IMR-90 (cell line): ENCODE measurements around the gene TBC1D22A. TPM values are rescaled to one million over a fixed set of nuclear protein-coding genes. Genes with fewer than 3 reads are reported as not detected.

ENCODE experiments used
- ATAC-seq: fragments of 200-7000 bp; cut with Tn5 transposase; 2 replicates; pipeline ENCODE4 v1.9.1; 2020; ENCODE audit warnings: low read depth, mild to moderate bottlenecking, moderate library complexity
- BruUV-seq: library from RNA; stranded (reverse); fragments of 400-500 nt; replicated peaks from 2 replicates; lab custom pipeline; 2021; lab: Mats Ljungman, UMichigan
- CTCF ChIA-PET: fragments of 300-600 bp; formaldehyde crosslinking; extraction: SDS; loops from one replicate; lab custom pipeline; 2021; ENCODE audit warnings: antibody characterized with exemption; lab: Yijun Ruan, JAX
- POLR2A ChIA-PET: fragments of 300-600 bp; sonication (Branson Sonifier 250); formaldehyde crosslinking; loops from one replicate; lab custom pipeline; 2022; ENCODE audit warnings: antibody characterized with exemption; ENCODE audit not compliant: unreplicated experiment; lab: Charles Lee
- DNase-seq: peaks from one replicate; pipeline ENCODE4 v3.0.0; 2013
- H2AFZ ChIP-seq: replicated peaks from 2 replicates; pipeline ENCODE3; 2013; ENCODE audit warnings: low read length, mild to moderate bottlenecking; ENCODE audit not compliant: poor library complexity
- H2AK5ac ChIP-seq: 2 replicates; pipeline ENCODE4 v1.6.1; 2013; ENCODE audit warnings: low read depth, low read length, inconsistent platforms
- H2AK9ac ChIP-seq: replicated peaks from 2 replicates; pipeline ENCODE3; 2013; ENCODE audit warnings: mild to moderate bottlenecking, low read depth, low read length, moderate library complexity; ENCODE audit not compliant: poor library complexity
- H2BK120ac ChIP-seq: 2 replicates; pipeline ENCODE4 v1.6.1; 2013; ENCODE audit warnings: low read depth, low read length, inconsistent platforms
- H2BK15ac ChIP-seq: 3 replicates; pipeline ENCODE4 v1.6.1; 2013; ENCODE audit warnings: low read depth, low read length, inconsistent platforms
- H2BK20ac ChIP-seq: 2 replicates; pipeline ENCODE4 v1.6.1; 2013; ENCODE audit warnings: low read depth, mild to moderate bottlenecking, inconsistent platforms, low read length, moderate library complexity
- H2BK5ac ChIP-seq: 2 replicates; pipeline ENCODE4 v1.6.1; 2013; ENCODE audit warnings: mild to moderate bottlenecking, low read depth, low read length, inconsistent platforms; ENCODE audit not compliant: poor library complexity, severe bottlenecking
- H3K14ac ChIP-seq: replicated peaks from 2 replicates; pipeline ENCODE4 v1.6.1; 2013; ENCODE audit warnings: low read depth, low read length, inconsistent platforms
- H3K18ac ChIP-seq: 2 replicates; pipeline ENCODE4 v1.6.1; 2013; ENCODE audit warnings: low read depth, low read length, control low read depth
- H3K23ac ChIP-seq: 2 replicates; pipeline ENCODE4 v1.6.1; 2013; ENCODE audit warnings: low read depth, low read length, inconsistent platforms
- H3K27ac ChIP-seq: 2 replicates; pipeline ENCODE4 v1.5.1; 2013; ENCODE audit warnings: mild to moderate bottlenecking, control low read depth, low read length; ENCODE audit not compliant: insufficient read depth
- H3K27me3 ChIP-seq: 2 replicates; pipeline ENCODE4 v1.6.1; 2013; ENCODE audit warnings: low read length; ENCODE audit not compliant: control insufficient read depth, insufficient read depth
- H3K36me3 ChIP-seq: 2 replicates; pipeline ENCODE4 v1.6.1; 2013; ENCODE audit warnings: low read length, mixed read lengths; ENCODE audit not compliant: control insufficient read depth, insufficient read depth
- H3K4ac ChIP-seq: 2 replicates; pipeline ENCODE4 v1.6.1; 2013; ENCODE audit warnings: low read depth, low read length, inconsistent platforms
- H3K4me1 ChIP-seq: 2 replicates; pipeline ENCODE4 v1.6.1; 2013; ENCODE audit warnings: low read length, mixed read lengths; ENCODE audit not compliant: control insufficient read depth, insufficient read depth
- H3K4me2 ChIP-seq: 2 replicates; pipeline ENCODE4 v1.6.1; 2013; ENCODE audit warnings: low read depth, mild to moderate bottlenecking, control low read depth, low read length, moderate library complexity
- H3K4me3 ChIP-seq: 2 replicates; pipeline ENCODE4 v1.5.1; 2013; ENCODE audit warnings: low read depth, mild to moderate bottlenecking, control low read depth, low read length, moderate library complexity; ENCODE audit not compliant: insufficient read depth
- H3K56ac ChIP-seq: 2 replicates; pipeline ENCODE4 v1.6.1; 2013; ENCODE audit warnings: low read length, inconsistent platforms; ENCODE audit not compliant: insufficient read depth; ENCODE audit errors: extremely low read depth
- H3K79me1 ChIP-seq, 2 experiments: 2 replicates each; pipeline ENCODE4 v1.6.1; 2013; ENCODE audit warnings: low read length in 2 of 2, inconsistent platforms in 1 of 2, low read depth in 1 of 2
- H3K9ac ChIP-seq: 2 replicates; pipeline ENCODE4 v1.6.1; 2013; ENCODE audit warnings: low read depth, low read length, control low read depth
- H3K9me1 ChIP-seq: 2 replicates; pipeline ENCODE4 v1.6.1; 2013; ENCODE audit warnings: low read length, inconsistent platforms; ENCODE audit not compliant: insufficient read depth
- H3K9me3 ChIP-seq: 2 replicates; pipeline ENCODE4 v1.6.1; 2013; ENCODE audit warnings: low read length; ENCODE audit not compliant: control insufficient read depth, insufficient read depth
- H4K20me1 ChIP-seq: 2 replicates; pipeline ENCODE4 v1.6.1; 2013; ENCODE audit warnings: low read length, inconsistent platforms; ENCODE audit not compliant: insufficient read depth
- H4K5ac ChIP-seq: 2 replicates; pipeline ENCODE4 v1.6.1; 2013; ENCODE audit warnings: mild to moderate bottlenecking, low read depth, low read length, control low read depth
- H4K8ac ChIP-seq, 2 experiments: 2 replicates each; pipeline ENCODE4 v1.6.1; 2013; ENCODE audit warnings: low read depth in 2 of 2, low read length in 2 of 2, control low read depth in 1 of 2, inconsistent platforms in 1 of 2
- H4K91ac ChIP-seq: 2 replicates; pipeline ENCODE4 v1.6.1; 2013; ENCODE audit warnings: low read depth, low read length, inconsistent platforms; ENCODE audit not compliant: insufficient read depth
- BHLHE40 ChIP-seq: fragments of 150-350 bp; IDR thresholded peaks from 2 replicates; pipeline ENCODE4 v1.6.1; 2016; ENCODE audit warnings: mild to moderate bottlenecking, low read depth, low read length
- CEBPB ChIP-seq: IDR thresholded peaks from 2 replicates; pipeline ENCODE4 v1.6.1; 2012; ENCODE audit warnings: low read depth, low read length, improper control_type of control experiment
- CHD1 ChIP-seq: IDR thresholded peaks from 2 replicates; pipeline ENCODE4 v1.6.1; 2012; ENCODE audit warnings: low read depth, low read length, improper control_type of control experiment
- ELK1 ChIP-seq: fragments of 150-350 bp; IDR thresholded peaks from 2 replicates; pipeline ENCODE4 v1.6.1; 2016; ENCODE audit warnings: low read depth, mild to moderate bottlenecking, low read length, moderate library complexity, borderline replicate concordance
- FOS ChIP-seq: fragments of 150-350 bp; IDR thresholded peaks from 2 replicates; pipeline ENCODE4 v1.6.1; 2016; ENCODE audit warnings: low read depth, low read length
- MAFK ChIP-seq: IDR thresholded peaks from 2 replicates; pipeline ENCODE4 v1.6.1; 2012; ENCODE audit warnings: low read depth, low read length, improper control_type of control experiment
- MAZ ChIP-seq: IDR thresholded peaks from 2 replicates; pipeline ENCODE4 v1.6.1; 2012; ENCODE audit warnings: low read depth, mild to moderate bottlenecking, low read length, improper control_type of control experiment, moderate library complexity, borderline replicate concordance
- MXI1 ChIP-seq: IDR thresholded peaks from 2 replicates; pipeline ENCODE4 v1.6.1; 2012; ENCODE audit warnings: low read depth, mild to moderate bottlenecking, low read length, moderate library complexity, borderline replicate concordance
- NFE2L2 ChIP-seq: fragments of 150-350 bp; IDR thresholded peaks from 2 replicates; pipeline ENCODE4 v1.6.1; 2016; ENCODE audit warnings: low read depth, mild to moderate bottlenecking, low read length
- POLR2A ChIP-seq: IDR thresholded peaks from 2 replicates; pipeline ENCODE4 v1.6.1; 2012; ENCODE audit warnings: mild to moderate bottlenecking, low read depth, low read length
- RAD21 ChIP-seq: IDR thresholded peaks from 2 replicates; pipeline ENCODE4 v1.6.1; 2012; ENCODE audit warnings: low read length, improper control_type of control experiment
- RCOR1 ChIP-seq: IDR thresholded peaks from 2 replicates; pipeline ENCODE4 v1.6.1; 2012; ENCODE audit warnings: mild to moderate bottlenecking, low read length, improper control_type of control experiment; ENCODE audit not compliant: insufficient replicate concordance
- RFX5 ChIP-seq: IDR thresholded peaks from 2 replicates; pipeline ENCODE4 v1.8.0; 2012; ENCODE audit warnings: low read depth, mild to moderate bottlenecking, low read length, moderate library complexity
- SMC3 ChIP-seq: fragments of 150-350 bp; IDR thresholded peaks from 2 replicates; pipeline ENCODE4 v1.6.1; 2016; ENCODE audit warnings: low read depth, mild to moderate bottlenecking, antibody characterized with exemption, low read length, moderate library complexity
- USF2 ChIP-seq: fragments of 150-350 bp; IDR thresholded peaks from 2 replicates; pipeline ENCODE4 v1.6.1; 2017; ENCODE audit warnings: mild to moderate bottlenecking, antibody characterized with exemption, low read length, low read depth
- WGBS, 2 experiments: methylation state at CpG; one replicate each; pipeline versions ENCODE4 v1.1.5 to v1.1.7; 2013; ENCODE audit warnings: missing lambda C conversion rate in 2 of 2; ENCODE audit not compliant: insufficient read length in 1 of 2; ENCODE audit errors: extremely low coverage in 2 of 2; 5-methylcytosine and 5-hydroxymethylcytosine counted together
- dilution Hi-C: fragments of 300-500 bp; cut with HindIII; formaldehyde crosslinking; loops from one replicate; pipeline ENCODE4 v1.14.3; 2018; ENCODE audit warnings: low sequenced_read_pairs; ENCODE audit not compliant: unreplicated experiment
- in situ Hi-C: fragments of 300-500 bp; cut with MboI; formaldehyde crosslinking; loops from 3 replicates; pipeline ENCODE4 v1.14.3; 2019; ENCODE audit warnings: low sequenced_read_pairs, inconsistent platforms, mixed read lengths
- intact Hi-C: fragments of 100-400 bp; cut with micrococcal nuclease; formaldehyde crosslinking; loops from 2 replicates; pipeline ENCODE4 v1.10.0; 2022
- polyA plus RNA-seq, 3 experiments: library from polyadenylated mRNA; depleted of rRNA; stranded (reverse); fragments of >200 nt; gene quantifications; 2 replicates each; pipeline ENCODE4 v1.2.3, GENCODE V29; 2012; ENCODE audit warnings: low replicate concordance in 1 of 3
- total RNA-seq: library from RNA; depleted of rRNA; stranded (reverse); fragments of >200 nt; gene quantifications from 2 replicates; pipeline ENCODE4 v1.2.3, GENCODE V29; 2012
- TF ChIP-seq, protein P1 (sequence below): conservative IDR thresholded peaks from 2 replicates; pipeline ENCODE4 v1.5.1; 2012; ENCODE audit warnings: mild to moderate bottlenecking, low read depth, low read length, improper control_type of control experiment

TBC1D22A gene
- total and polyA plus RNA-seq, 2 of the 4 experiments (the other 2 are of a cell fraction) = 9.0 to 16.7 TPM

DNA sequence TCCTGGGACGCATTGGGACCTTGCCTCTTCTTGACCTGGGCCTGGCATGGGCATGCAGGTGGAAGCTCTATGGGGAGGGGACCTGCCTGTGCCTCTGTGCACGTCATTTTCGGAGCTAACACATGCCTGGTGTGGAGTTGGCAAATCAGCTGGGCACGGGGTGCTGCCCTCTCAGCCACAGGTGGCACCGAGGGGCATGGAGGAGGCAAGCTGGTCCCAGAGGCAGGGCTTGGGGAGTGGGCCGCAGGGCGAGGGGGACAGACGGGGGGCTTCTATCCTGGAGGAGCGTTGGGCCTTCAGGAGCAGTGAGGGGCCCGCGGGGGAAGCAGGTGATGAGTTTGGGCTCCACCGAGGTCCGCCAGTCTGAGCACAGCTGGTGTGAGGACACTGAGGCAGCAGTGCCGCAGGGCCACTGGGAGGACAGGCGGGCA is 362.0 kb downstream of the TBC1D22A start:
- no peak overlapping the region for H2AFZ ChIP-seq
- no peaks in the 10 kb centered on the region; the same call in 1 of the 2 replicates for H4K20me1 ChIP-seq
- ChIA-PET POLR2A (no interaction called here), CTCF (no interaction called here)
- DNase-seq (no peak), ATAC-seq (no peak)
- TF ChIP-seq CHD1 = no peak
- TF ChIP-seq CEBPB = no peak
- no peak for TF ChIP-seq ELK1
- TF ChIP-seq MXI1 = no peak
- TF ChIP-seq FOS = no peak
- TF ChIP-seq, protein P1, sequence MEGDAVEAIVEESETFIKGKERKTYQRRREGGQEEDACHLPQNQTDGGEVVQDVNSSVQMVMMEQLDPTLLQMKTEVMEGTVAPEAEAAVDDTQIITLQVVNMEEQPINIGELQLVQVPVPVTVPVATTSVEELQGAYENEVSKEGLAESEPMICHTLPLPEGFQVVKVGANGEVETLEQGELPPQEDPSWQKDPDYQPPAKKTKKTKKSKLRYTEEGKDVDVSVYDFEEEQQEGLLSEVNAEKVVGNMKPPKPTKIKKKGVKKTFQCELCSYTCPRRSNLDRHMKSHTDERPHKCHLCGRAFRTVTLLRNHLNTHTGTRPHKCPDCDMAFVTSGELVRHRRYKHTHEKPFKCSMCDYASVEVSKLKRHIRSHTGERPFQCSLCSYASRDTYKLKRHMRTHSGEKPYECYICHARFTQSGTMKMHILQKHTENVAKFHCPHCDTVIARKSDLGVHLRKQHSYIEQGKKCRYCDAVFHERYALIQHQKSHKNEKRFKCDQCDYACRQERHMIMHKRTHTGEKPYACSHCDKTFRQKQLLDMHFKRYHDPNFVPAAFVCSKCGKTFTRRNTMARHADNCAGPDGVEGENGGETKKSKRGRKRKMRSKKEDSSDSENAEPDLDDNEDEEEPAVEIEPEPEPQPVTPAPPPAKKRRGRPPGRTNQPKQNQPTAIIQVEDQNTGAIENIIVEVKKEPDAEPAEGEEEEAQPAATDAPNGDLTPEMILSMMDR = no peak
- no peak for TF ChIP-seq BHLHE40
- no peak for TF ChIP-seq SMC3
- no peak for TF ChIP-seq RFX5
- TF ChIP-seq MAFK = no peak
- TF ChIP-seq USF2 = no peak
- no peak for TF ChIP-seq RCOR1
- no peak for TF ChIP-seq POLR2A
- no peak for TF ChIP-seq MAZ
- TF ChIP-seq RAD21 = no peak
- no peak for TF ChIP-seq NFE2L2
- no peak overlapping the region for H3K4me2 ChIP-seq
- no peak overlapping the region for H3K14ac ChIP-seq
- H2BK20ac ChIP-seq = no peak overlapping the region
- H3K4me3 ChIP-seq = no peak overlapping the region
- 96% methylated on average over 7 of the region's 15 CpGs; no CpG with 5 or more reads in 1 of the 2 experiments for WGBS, 2 experiments
- H2BK5ac ChIP-seq = no peak overlapping the region
- H4K91ac ChIP-seq = no peak overlapping the region
- H3K36me3 ChIP-seq = peaks cover 2% of the 10 kb centered on the region; the same call in 1 of the 2 replicates
- no peaks in the 10 kb centered on the region; the same call in 1 of the 2 replicates for H3K9me1 ChIP-seq
- in situ Hi-C loops (no loop called here), dilution Hi-C loops (no loop called here), intact Hi-C loops (no loop called here)
- H3K79me1 ChIP-seq = no peaks in the 10 kb centered on the region
- H3K18ac ChIP-seq = no peak overlapping the region
- BruUV-seq = no TSS peak
- H3K4ac ChIP-seq = no peak overlapping the region
- no peak overlapping the region for H3K23ac ChIP-seq
- H4K8ac ChIP-seq = no peak overlapping the region
- no peak overlapping the region for H3K27ac ChIP-seq
- H3K27me3 ChIP-seq = no peaks in the 10 kb centered on the region
- no peak overlapping the region for H4K5ac ChIP-seq
- H2BK120ac ChIP-seq = no peak overlapping the region
- no peaks in the 10 kb centered on the region for H3K4me1 ChIP-seq
- no peak overlapping the region for H2BK15ac ChIP-seq
- H3K9me3 ChIP-seq = no peaks in the 10 kb centered on the region
- no peak overlapping the region for H3K56ac ChIP-seq
- H2AK9ac ChIP-seq = no peak overlapping the region
- H2AK5ac ChIP-seq = no peak overlapping the region
- H3K9ac ChIP-seq = no peak overlapping the region
